Measurements from ENCODE around the gene ANKRD13C.

DNA sequence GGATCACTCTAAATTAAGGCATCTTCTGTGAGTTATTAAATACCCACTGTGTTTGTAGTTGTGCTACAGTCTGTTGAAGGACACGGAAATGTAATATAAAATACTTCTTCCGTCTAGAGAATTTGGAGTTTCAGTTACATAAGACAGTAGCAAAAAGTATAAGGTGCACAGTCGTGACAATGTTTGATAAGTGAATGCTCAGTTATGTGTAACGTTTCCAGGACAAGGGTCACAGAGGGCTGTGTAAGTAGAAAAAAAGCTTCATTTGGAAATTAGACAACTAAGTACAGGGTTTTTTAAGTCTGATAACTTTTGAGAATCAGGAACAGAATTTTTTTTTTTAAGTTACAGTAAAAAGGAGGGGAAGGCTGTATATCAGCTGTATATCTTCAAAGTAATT lies 105.8 kb downstream of the ANKRD13C start:
- TF ChIP-seq, protein P1, sequence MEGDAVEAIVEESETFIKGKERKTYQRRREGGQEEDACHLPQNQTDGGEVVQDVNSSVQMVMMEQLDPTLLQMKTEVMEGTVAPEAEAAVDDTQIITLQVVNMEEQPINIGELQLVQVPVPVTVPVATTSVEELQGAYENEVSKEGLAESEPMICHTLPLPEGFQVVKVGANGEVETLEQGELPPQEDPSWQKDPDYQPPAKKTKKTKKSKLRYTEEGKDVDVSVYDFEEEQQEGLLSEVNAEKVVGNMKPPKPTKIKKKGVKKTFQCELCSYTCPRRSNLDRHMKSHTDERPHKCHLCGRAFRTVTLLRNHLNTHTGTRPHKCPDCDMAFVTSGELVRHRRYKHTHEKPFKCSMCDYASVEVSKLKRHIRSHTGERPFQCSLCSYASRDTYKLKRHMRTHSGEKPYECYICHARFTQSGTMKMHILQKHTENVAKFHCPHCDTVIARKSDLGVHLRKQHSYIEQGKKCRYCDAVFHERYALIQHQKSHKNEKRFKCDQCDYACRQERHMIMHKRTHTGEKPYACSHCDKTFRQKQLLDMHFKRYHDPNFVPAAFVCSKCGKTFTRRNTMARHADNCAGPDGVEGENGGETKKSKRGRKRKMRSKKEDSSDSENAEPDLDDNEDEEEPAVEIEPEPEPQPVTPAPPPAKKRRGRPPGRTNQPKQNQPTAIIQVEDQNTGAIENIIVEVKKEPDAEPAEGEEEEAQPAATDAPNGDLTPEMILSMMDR (conservative IDR thresholded peaks at IDR 0.05; ENCODE audit: low read depth, low read length) = no peak
- TF ChIP-seq POLR2A (IDR thresholded peaks at IDR 0.05; ENCODE audit: low read depth, low read length) = no peak
- TF ChIP-seq, protein P2, sequence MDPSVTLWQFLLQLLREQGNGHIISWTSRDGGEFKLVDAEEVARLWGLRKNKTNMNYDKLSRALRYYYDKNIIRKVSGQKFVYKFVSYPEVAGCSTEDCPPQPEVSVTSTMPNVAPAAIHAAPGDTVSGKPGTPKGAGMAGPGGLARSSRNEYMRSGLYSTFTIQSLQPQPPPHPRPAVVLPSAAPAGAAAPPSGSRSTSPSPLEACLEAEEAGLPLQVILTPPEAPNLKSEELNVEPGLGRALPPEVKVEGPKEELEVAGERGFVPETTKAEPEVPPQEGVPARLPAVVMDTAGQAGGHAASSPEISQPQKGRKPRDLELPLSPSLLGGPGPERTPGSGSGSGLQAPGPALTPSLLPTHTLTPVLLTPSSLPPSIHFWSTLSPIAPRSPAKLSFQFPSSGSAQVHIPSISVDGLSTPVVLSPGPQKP (IDR thresholded peaks at IDR 0.05; ENCODE audit: borderline replicate concordance, low read depth, low read length) = no peak
- TF ChIP-seq RAD21 (IDR thresholded peaks at IDR 0.05; ENCODE audit: low read length) = no peak
- TF ChIP-seq RFX5 (IDR thresholded peaks at IDR 0.05; ENCODE audit: low read depth, low read length) = no peak
- TF ChIP-seq MXI1 (IDR thresholded peaks at IDR 0.05; ENCODE audit: borderline replicate concordance, low read depth, low read length) = no peak
- TF ChIP-seq MAZ (IDR thresholded peaks at IDR 0.05; ENCODE audit: borderline replicate concordance, low read depth, low read length) = no peak
- TF ChIP-seq SMC3 (IDR thresholded peaks at IDR 0.05; ENCODE audit: low read depth, low read length) = no peak
- no peak for TF ChIP-seq CEBPB (IDR thresholded peaks at IDR 0.05; ENCODE audit: low read depth, low read length)
- TF ChIP-seq, protein P3, sequence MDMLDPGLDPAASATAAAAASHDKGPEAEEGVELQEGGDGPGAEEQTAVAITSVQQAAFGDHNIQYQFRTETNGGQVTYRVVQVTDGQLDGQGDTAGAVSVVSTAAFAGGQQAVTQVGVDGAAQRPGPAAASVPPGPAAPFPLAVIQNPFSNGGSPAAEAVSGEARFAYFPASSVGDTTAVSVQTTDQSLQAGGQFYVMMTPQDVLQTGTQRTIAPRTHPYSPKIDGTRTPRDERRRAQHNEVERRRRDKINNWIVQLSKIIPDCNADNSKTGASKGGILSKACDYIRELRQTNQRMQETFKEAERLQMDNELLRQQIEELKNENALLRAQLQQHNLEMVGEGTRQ (IDR thresholded peaks at IDR 0.05; ENCODE audit: low read depth, low read length) = no peak
- TF ChIP-seq MAFK (IDR thresholded peaks at IDR 0.05; ENCODE audit: low read depth, low read length) = no peak
- TF ChIP-seq CHD1 (IDR thresholded peaks at IDR 0.05; ENCODE audit: low read depth, low read length) = no peak
- TF ChIP-seq FOS (IDR thresholded peaks at IDR 0.05; ENCODE audit: low read depth, low read length) = no peak
- TF ChIP-seq RCOR1 (IDR thresholded peaks at IDR 0.05; ENCODE audit: insufficient replicate concordance, low read length) = no peak
